Measurements from ENCODE around the gene ARID3A.

The ARID3A gene

GRCh38 chr19:977058-977464 is 51.2 kb downstream of the ARID3A start:
- H3K27ac ChIP-seq (ENCODE audit: insufficient read depth, low read depth, low read length, poor library complexity, severe bottlenecking): no peak overlapping the region
- peaks cover 6% of the 10 kb centered on the region for H3K36me3 ChIP-seq (ENCODE audit: control insufficient read depth, insufficient read depth, low read length)
- H3K4me1 ChIP-seq (ENCODE audit: control insufficient read depth, insufficient read depth, low read length): peaks cover 21% of the 10 kb centered on the region
- 90 to 93% methylated on average over 24 of the region's 24 CpGs for WGBS, 2 experiments
- no peaks in the 10 kb centered on the region for H3K9me3 ChIP-seq (ENCODE audit: control insufficient read depth, low read length)
- H3K27me3 ChIP-seq (ENCODE audit: control insufficient read depth, insufficient read depth, low read length, poor library complexity, severe bottlenecking): no peaks in the 10 kb centered on the region
- H3K4me3 ChIP-seq (ENCODE audit: insufficient read depth, low read depth, low read length): no peak overlapping the region

- Histone ChIP-seq H3K36me3 (ENCODE audit: control insufficient read depth, insufficient read depth, low read length) (no peaks in the 10 kb centered on the region), H3K27ac (ENCODE audit: insufficient read depth, low read depth, low read length, poor library complexity, severe bottlenecking) (no peak overlapping the region), H3K27me3 (ENCODE audit: control insufficient read depth, insufficient read depth, low read length, poor library complexity, severe bottlenecking) (no peaks in the 10 kb centered on the region), H3K4me3 (ENCODE audit: insufficient read depth, low read depth, low read length) (no peak overlapping the region), H3K9me3 (ENCODE audit: control insufficient read depth, low read length) (no peaks in the 10 kb centered on the region), H3K4me1 (ENCODE audit: control insufficient read depth, insufficient read depth, low read length) (peaks cover 14% of the 10 kb centered on the region)
- WGBS, 2 experiments: 81 to 84% methylated on average over 19 of the region's 19 CpGs
Observed at GRCh38 chr19:979318-979741, 53.5 kb downstream of the ARID3A start.

- Histone ChIP-seq H3K4me3 (ENCODE audit: insufficient read depth, low read depth, low read length) (peak overlapping the region; percentile 10), H3K27me3 (ENCODE audit: control insufficient read depth, insufficient read depth, low read length, poor library complexity, severe bottlenecking) (no peaks in the 10 kb centered on the region), H3K4me1 (ENCODE audit: control insufficient read depth, insufficient read depth, low read length) (peaks cover 14% of the 10 kb centered on the region), H3K27ac (ENCODE audit: insufficient read depth, low read depth, low read length, poor library complexity, severe bottlenecking) (peak overlapping the region; percentile 83), H3K9me3 (ENCODE audit: control insufficient read depth, low read length) (no peaks in the 10 kb centered on the region), H3K36me3 (ENCODE audit: control insufficient read depth, insufficient read depth, low read length) (no peaks in the 10 kb centered on the region)
- 31 to 32% methylated on average over 32 of the region's 32 CpGs for WGBS, 2 experiments
Observed at GRCh38 chr19:980133-980998, 54.5 kb downstream of the ARID3A start.

- Histone ChIP-seq H3K27me3 (ENCODE audit: control insufficient read depth, insufficient read depth, low read length, poor library complexity, severe bottlenecking) (no peaks in the 10 kb centered on the region), H3K4me3 (ENCODE audit: insufficient read depth, low read depth, low read length) (no peak overlapping the region), H3K4me1 (ENCODE audit: control insufficient read depth, insufficient read depth, low read length) (peaks cover 14% of the 10 kb centered on the region), H3K27ac (ENCODE audit: insufficient read depth, low read depth, low read length, poor library complexity, severe bottlenecking) (no peak overlapping the region), H3K36me3 (ENCODE audit: control insufficient read depth, insufficient read depth, low read length) (peaks cover 20% of the 10 kb centered on the region), H3K9me3 (ENCODE audit: control insufficient read depth, low read length) (no peaks in the 10 kb centered on the region)
- 7% methylated on average over 46 of the region's 46 CpGs for WGBS, 2 experiments
Observed at GRCh38 chr19:982567-983170, 56.8 kb downstream of the ARID3A start.

- no peaks in the 10 kb centered on the region for H3K27me3 ChIP-seq (ENCODE audit: control insufficient read depth, insufficient read depth, low read length, poor library complexity, severe bottlenecking)
- 1% methylated on average over 78 of the region's 78 CpGs for WGBS, 2 experiments
- peak within 1 kb of the TSS; percentile 76 for H3K27ac ChIP-seq (ENCODE audit: insufficient read depth, low read depth, low read length, poor library complexity, severe bottlenecking)
- no peaks in the 10 kb centered on the region for H3K9me3 ChIP-seq (ENCODE audit: control insufficient read depth, low read length)
- peaks cover 11% of the 10 kb centered on the region for H3K4me1 ChIP-seq (ENCODE audit: control insufficient read depth, insufficient read depth, low read length)
- peaks cover 20% of the 10 kb centered on the region for H3K36me3 ChIP-seq (ENCODE audit: control insufficient read depth, insufficient read depth, low read length)
- peak within 1 kb of the TSS; percentile 90 for H3K4me3 ChIP-seq (ENCODE audit: insufficient read depth, low read depth, low read length)
Observed at GRCh38 chr19:984165-984967, 58.5 kb downstream of the ARID3A start, which contains the start of gene WDR18. Gene WDR18, plus strand, starts transcription at chr19:984345. Its CDS starts 9 bp downstream, at chr19:984354.

- Histone ChIP-seq H3K4me3 (ENCODE audit: insufficient read depth, low read depth, low read length) (no peak overlapping the region), H3K27ac (ENCODE audit: insufficient read depth, low read depth, low read length, poor library complexity, severe bottlenecking) (no peak overlapping the region), H3K27me3 (ENCODE audit: control insufficient read depth, insufficient read depth, low read length, poor library complexity, severe bottlenecking) (no peaks in the 10 kb centered on the region), H3K9me3 (ENCODE audit: control insufficient read depth, low read length) (no peaks in the 10 kb centered on the region), H3K36me3 (ENCODE audit: control insufficient read depth, insufficient read depth, low read length) (peaks cover 23% of the 10 kb centered on the region), H3K4me1 (ENCODE audit: control insufficient read depth, insufficient read depth, low read length) (no peaks in the 10 kb centered on the region)
- 89% methylated on average over 14 of the region's 14 CpGs for WGBS, 2 experiments
Observed at GRCh38 chr19:986083-986482, 60.2 kb downstream of the ARID3A start.

- 76 to 77% methylated on average over 14 of the region's 14 CpGs for WGBS, 2 experiments
- Histone ChIP-seq H3K27ac (ENCODE audit: insufficient read depth, low read depth, low read length, poor library complexity, severe bottlenecking) (no peak overlapping the region), H3K27me3 (ENCODE audit: control insufficient read depth, insufficient read depth, low read length, poor library complexity, severe bottlenecking) (no peaks in the 10 kb centered on the region), H3K9me3 (ENCODE audit: control insufficient read depth, low read length) (no peaks in the 10 kb centered on the region), H3K36me3 (ENCODE audit: control insufficient read depth, insufficient read depth, low read length) (peaks cover 31% of the 10 kb centered on the region), H3K4me3 (ENCODE audit: insufficient read depth, low read depth, low read length) (no peak overlapping the region), H3K4me1 (ENCODE audit: control insufficient read depth, insufficient read depth, low read length) (no peaks in the 10 kb centered on the region)
Observed at GRCh38 chr19:988081-988480, 62.2 kb downstream of the ARID3A start.

- Histone ChIP-seq H3K36me3 (ENCODE audit: control insufficient read depth, insufficient read depth, low read length) (peaks cover 31% of the 10 kb centered on the region), H3K4me3 (ENCODE audit: insufficient read depth, low read depth, low read length) (no peak overlapping the region), H3K4me1 (ENCODE audit: control insufficient read depth, insufficient read depth, low read length) (no peaks in the 10 kb centered on the region), H3K27ac (ENCODE audit: insufficient read depth, low read depth, low read length, poor library complexity, severe bottlenecking) (no peak overlapping the region), H3K9me3 (ENCODE audit: control insufficient read depth, low read length) (no peaks in the 10 kb centered on the region), H3K27me3 (ENCODE audit: control insufficient read depth, insufficient read depth, low read length, poor library complexity, severe bottlenecking) (no peaks in the 10 kb centered on the region)
- WGBS, 2 experiments: 87 to 89% methylated on average over 15 of the region's 15 CpGs
Observed at GRCh38 chr19:988510-988909, 62.7 kb downstream of the ARID3A start.

- no peak overlapping the region for H3K4me3 ChIP-seq (ENCODE audit: insufficient read depth, low read depth, low read length)
- no peaks in the 10 kb centered on the region for H3K27me3 ChIP-seq (ENCODE audit: control insufficient read depth, insufficient read depth, low read length, poor library complexity, severe bottlenecking)
- peaks cover 31% of the 10 kb centered on the region for H3K36me3 ChIP-seq (ENCODE audit: control insufficient read depth, insufficient read depth, low read length)
- H3K4me1 ChIP-seq (ENCODE audit: control insufficient read depth, insufficient read depth, low read length): no peaks in the 10 kb centered on the region
- WGBS, 2 experiments: 90% methylated on average over 25 of the region's 25 CpGs
- no peak overlapping the region for H3K27ac ChIP-seq (ENCODE audit: insufficient read depth, low read depth, low read length, poor library complexity, severe bottlenecking)
- H3K9me3 ChIP-seq (ENCODE audit: control insufficient read depth, low read length): no peaks in the 10 kb centered on the region
Observed at GRCh38 chr19:989381-990081, 63.7 kb downstream of the ARID3A start.

Data from ectodermal cell (in vitro differentiated cells).